H1 (cell line): ENCODE data around the gene GPX4. TPM values are rescaled to one million over a fixed set of nuclear protein-coding genes. Genes with fewer than 3 reads are reported as not detected.

Experiments
- CTCF ChIA-PET: fragments of 300-600 bp; sonication (Branson Sonifier 250); formaldehyde crosslinking; loops from one replicate; lab custom pipeline; 2021; ENCODE audit not compliant: partially characterized antibody; lab: Charles Lee
- POLR2A ChIA-PET: fragments of 300-600 bp; sonication (Branson Sonifier 250); formaldehyde crosslinking; loops from one replicate; lab custom pipeline; 2021; ENCODE audit warnings: inconsistent platforms; ENCODE audit not compliant: partially characterized antibody; lab: Charles Lee
- DNase-seq, 2 experiments: peaks; one replicate each; pipeline versions ENCODE4 v3.0.0 to v3.0.0-alpha.2; 2010 to 2022; ENCODE audit warnings: low spot score in 2 of 2, low read depth in 1 of 2, mixed read lengths in 1 of 2
- FAIRE-seq: peaks from 2 replicates; lab custom pipeline; 2011; peaks lifted over from hg19 to GRCh38; lab: Jason Lieb, UNC
- H2AFZ ChIP-seq: 2 replicates; pipeline ENCODE4 v1.8.1; 2012; ENCODE audit warnings: low read length, inconsistent platforms
- H2AK5ac ChIP-seq: 2 replicates; pipeline ENCODE4 v1.6.1; 2013; ENCODE audit warnings: low read depth, low read length
- H2BK120ac ChIP-seq: replicated peaks from 2 replicates; pipeline ENCODE3; 2013; ENCODE audit warnings: low read depth, low read length, inconsistent platforms
- H2BK12ac ChIP-seq: 2 replicates; pipeline ENCODE4 v1.6.1; 2013; ENCODE audit warnings: low read depth, low read length
- H2BK15ac ChIP-seq: 2 replicates; pipeline ENCODE4 v1.6.1; 2013; ENCODE audit warnings: low read length
- H2BK20ac ChIP-seq: 2 replicates; pipeline ENCODE4 v1.6.1; 2013; ENCODE audit warnings: low read length
- H2BK5ac ChIP-seq: 2 replicates; pipeline ENCODE4 v1.6.1; 2013; ENCODE audit warnings: low read depth, low read length
- H3K14ac ChIP-seq: 2 replicates; pipeline ENCODE4 v1.6.1; 2013; ENCODE audit warnings: inconsistent platforms; ENCODE audit not compliant: insufficient read length
- H3K18ac ChIP-seq: 2 replicates; pipeline ENCODE4 v1.6.1; 2013; ENCODE audit warnings: low read length; ENCODE audit errors: extremely low read depth
- H3K23ac ChIP-seq: 2 replicates; pipeline ENCODE4 v1.6.1; 2013; ENCODE audit warnings: inconsistent platforms; ENCODE audit not compliant: insufficient read length
- H3K23me2 ChIP-seq: 2 replicates; pipeline ENCODE4 v1.6.1; 2013; ENCODE audit warnings: low read depth, low read length
- H3K27ac ChIP-seq: 2 replicates; pipeline ENCODE4 v1.6.1; 2011; ENCODE audit warnings: low read depth, low read length, inconsistent platforms
- H3K27me3 ChIP-seq, 4 experiments: replicated peaks in 1 of 4; 1 replicate in 1 of 4; 2 replicates in 3 of 4; pipeline versions ENCODE4 v1.6.1 to v1.8.1; 2011 to 2013; ENCODE audit warnings: low read length in 3 of 4, mild to moderate bottlenecking in 3 of 4, inconsistent platforms in 2 of 4, mixed read lengths in 2 of 4, moderate library complexity in 1 of 4; ENCODE audit not compliant: control insufficient read depth in 3 of 4, insufficient read depth in 3 of 4; ENCODE audit errors: extremely low read depth in 1 of 4
- H3K36me3 ChIP-seq, 4 experiments: 2 replicates each; pipeline versions ENCODE4 v1.6.1 to v1.8.1; 2011 to 2013; ENCODE audit warnings: mild to moderate bottlenecking in 4 of 4, low read length in 3 of 4, moderate library complexity in 2 of 4, control low read depth in 1 of 4, inconsistent platforms in 1 of 4; ENCODE audit not compliant: insufficient read depth in 4 of 4, control insufficient read depth in 2 of 4
- H3K4ac ChIP-seq: replicated peaks from 2 replicates; pipeline ENCODE3; 2013; ENCODE audit warnings: low read length, low read depth, mixed read lengths, inconsistent platforms; ENCODE audit not compliant: insufficient read length
- H3K4me1 ChIP-seq, 4 experiments: replicated peaks in 1 of 4; 1 replicate in 1 of 4; 2 replicates in 3 of 4; pipeline versions ENCODE4 v1.6.1 to v1.8.1; 2011 to 2013; ENCODE audit warnings: low read length in 3 of 4, inconsistent platforms in 2 of 4, mixed read lengths in 1 of 4; ENCODE audit not compliant: insufficient read depth in 4 of 4, control insufficient read depth in 3 of 4
- H3K4me2 ChIP-seq, 2 experiments: 2 replicates each; pipeline versions ENCODE4 v1.6.1 to v1.8.1; 2011 to 2013; ENCODE audit warnings: low read depth in 2 of 2, low read length in 2 of 2, control low read depth in 1 of 2, inconsistent platforms in 1 of 2, mild to moderate bottlenecking in 1 of 2; ENCODE audit not compliant: insufficient read depth in 1 of 2
- H3K4me3 ChIP-seq, 4 experiments: fragments of 200-600, 300-600 bp in 1 of 4; sonication (generic), shearing (Covaris generic), sonication (Bioruptor Twin) in 1 of 4; 2 replicates each; pipeline versions ENCODE4 v1.5.1 to v1.8.1; 2011 to 2016; ENCODE audit warnings: low read length in 4 of 4, low read depth in 3 of 4, control low read depth in 2 of 4, inconsistent platforms in 2 of 4, mild to moderate bottlenecking in 2 of 4, mixed read lengths in 1 of 4, moderate library complexity in 1 of 4; ENCODE audit not compliant: insufficient read depth in 2 of 4; ENCODE audit errors: extremely low read depth in 1 of 4
- H3K56ac ChIP-seq: replicated peaks from 2 replicates; pipeline ENCODE3; 2013; ENCODE audit warnings: low read depth, mild to moderate bottlenecking, mixed read lengths, low read length, inconsistent platforms; ENCODE audit not compliant: insufficient read length
- H3K79me1 ChIP-seq: 2 replicates; pipeline ENCODE4 v1.6.1; 2013; ENCODE audit warnings: low read depth, low read length, control low read depth
- H3K79me2 ChIP-seq, 2 experiments: 2 replicates each; pipeline versions ENCODE4 v1.6.1 to v1.8.1; 2012 to 2013; ENCODE audit warnings: low read length in 2 of 2, mild to moderate bottlenecking in 2 of 2, inconsistent platforms in 1 of 2; ENCODE audit not compliant: insufficient read depth in 2 of 2, control insufficient read depth in 1 of 2
- H3K9ac ChIP-seq, 4 experiments: replicated peaks in 1 of 4; 1 replicate in 1 of 4; 2 replicates in 3 of 4; pipeline versions ENCODE4 v1.6.1 to v1.8.1; 2011 to 2013; ENCODE audit warnings: low read depth in 3 of 4, low read length in 3 of 4, control low read depth in 2 of 4, mild to moderate bottlenecking in 2 of 4, moderate library complexity in 2 of 4, inconsistent platforms in 1 of 4; ENCODE audit errors: extremely low read depth in 1 of 4
- H3K9me3 ChIP-seq, 2 experiments: 2 replicates each; pipeline versions ENCODE4 v1.6.1 to v1.8.1; 2012 to 2013; ENCODE audit warnings: mild to moderate bottlenecking in 2 of 2, moderate library complexity in 2 of 2, control low read depth in 1 of 2, inconsistent platforms in 1 of 2, low read depth in 1 of 2, low read length in 1 of 2, mixed read lengths in 1 of 2; ENCODE audit not compliant: insufficient read depth in 2 of 2
- H4K20me1 ChIP-seq, 2 experiments: replicated peaks in 1 of 2; 2 replicates each; pipeline versions ENCODE3 to v1.8.1; 2011 to 2013; ENCODE audit warnings: inconsistent platforms in 2 of 2, low read length in 2 of 2, mild to moderate bottlenecking in 1 of 2; ENCODE audit not compliant: insufficient read depth in 2 of 2, control insufficient read depth in 1 of 2
- H4K5ac ChIP-seq: 2 replicates; pipeline ENCODE4 v1.6.1; 2013; ENCODE audit warnings: low read length, low read depth, mixed read lengths, inconsistent platforms; ENCODE audit not compliant: insufficient read length
- H4K8ac ChIP-seq: 2 replicates; pipeline ENCODE4 v1.8.0; 2013; ENCODE audit warnings: mild to moderate bottlenecking, moderate library complexity, low read length, inconsistent platforms; ENCODE audit not compliant: insufficient read depth; ENCODE audit errors: extremely low read depth
- H4K91ac ChIP-seq: replicated peaks from 2 replicates; pipeline ENCODE3; 2013; ENCODE audit warnings: low read length, mixed read lengths, inconsistent platforms; ENCODE audit not compliant: insufficient read length
- ASH2L ChIP-seq: fragments of 200-600, 300-600 bp; sonication (generic); IDR thresholded peaks from one replicate; pipeline ENCODE4 v1.7.1; 2017; ENCODE audit warnings: low read length
- CHD1 ChIP-seq: IDR thresholded peaks from 2 replicates; pipeline ENCODE4 v1.6.1; 2012; ENCODE audit warnings: low read depth, low read length, improper control_type of control experiment
- GTF2F1 ChIP-seq: IDR thresholded peaks from 2 replicates; pipeline ENCODE4 v1.6.1; 2012; ENCODE audit warnings: low read depth, low read length, improper control_type of control experiment, borderline replicate concordance
- MAFK ChIP-seq: IDR thresholded peaks from 2 replicates; pipeline ENCODE4 v1.6.1; 2012; ENCODE audit warnings: low read depth, mild to moderate bottlenecking, improper control_type of control experiment, low read length
- POLR2AphosphoS5 ChIP-seq: IDR thresholded peaks from 2 replicates; pipeline ENCODE4 v1.6.1; 2011; ENCODE audit warnings: low read depth, low read length
- RBBP5 ChIP-seq: IDR thresholded peaks from 2 replicates; pipeline ENCODE4 v1.7.1; 2012; ENCODE audit warnings: low read depth, mild to moderate bottlenecking, inconsistent platforms, low read length, moderate library complexity, borderline replicate concordance
- SIN3A ChIP-seq, 2 experiments: IDR thresholded peaks in 1 of 2; conservative IDR thresholded peaks in 1 of 2; 2 replicates each; pipeline ENCODE4 v1.6.1; 2011 to 2012; ENCODE audit warnings: low read length in 2 of 2, improper control_type of control experiment in 1 of 2, low read depth in 1 of 2, mild to moderate bottlenecking in 1 of 2
- SIX5 ChIP-seq: IDR thresholded peaks from 2 replicates; pipeline ENCODE4 v1.6.1; 2011; ENCODE audit warnings: mild to moderate bottlenecking, low read depth, low read length
- SP1 ChIP-seq: IDR thresholded peaks from 2 replicates; pipeline ENCODE4 v1.6.1; 2011; ENCODE audit warnings: low read depth, low read length
- SP2 ChIP-seq: IDR thresholded peaks from 2 replicates; pipeline ENCODE4 v1.6.1; 2012; ENCODE audit warnings: mild to moderate bottlenecking, low read length, inconsistent platforms
- SP4 ChIP-seq: IDR thresholded peaks from 2 replicates; pipeline ENCODE4 v1.6.1; 2012; ENCODE audit warnings: low read length, inconsistent platforms
- WGBS, 2 experiments: shearing (Covaris generic) in 1 of 2; methylation state at CpG; one replicate each; pipeline versions ENCODE4 v1.1.6 to v1.1.7; 2013 to 2015; ENCODE audit warnings: low lambda C conversion rate in 2 of 2, mixed read lengths in 2 of 2, inconsistent platforms in 1 of 2, low coverage in 1 of 2, missing lambda C conversion rate in 1 of 2; ENCODE audit not compliant: insufficient replicate concordance in 2 of 2, insufficient coverage in 1 of 2, insufficient read length in 1 of 2; ENCODE audit errors: extremely low coverage in 1 of 2, missing lambda C conversion rate in 1 of 2; 5-methylcytosine and 5-hydroxymethylcytosine counted together
- polyA plus RNA-seq, 7 experiments: library from polyadenylated mRNA; depleted of rRNA in 3 of 7; stranded (reverse) in 5 of 7; unstranded in 2 of 7; fragments of >200 nt in 5 of 7; fragments of 200-250 nt in 2 of 7; gene quantifications; 1 replicate in 5 of 7; 2 replicates in 1 of 7; 4 replicates in 1 of 7; pipeline versions ENCODE4 v1.2.1 to v1.2.3, GENCODE V29; 2011 to 2013; ENCODE audit warnings: missing spikeins in 2 of 7, mixed read lengths in 2 of 7
- total RNA-seq: library from RNA; stranded (reverse); fragmentation: NEBNext Ultra II Directional; extraction: Animal tissue kit (Norgen Biotek cat#: 25700); gene quantifications from 2 replicates; pipeline ENCODE4 v1.2.1, GENCODE V29; 2021

Gene GPX4
- total and polyA plus RNA-seq, 2 of the 8 experiments (the other 6 are each of a cell fraction or from before 2014, with no cell fraction given) = 342 to 693 TPM

DNA sequence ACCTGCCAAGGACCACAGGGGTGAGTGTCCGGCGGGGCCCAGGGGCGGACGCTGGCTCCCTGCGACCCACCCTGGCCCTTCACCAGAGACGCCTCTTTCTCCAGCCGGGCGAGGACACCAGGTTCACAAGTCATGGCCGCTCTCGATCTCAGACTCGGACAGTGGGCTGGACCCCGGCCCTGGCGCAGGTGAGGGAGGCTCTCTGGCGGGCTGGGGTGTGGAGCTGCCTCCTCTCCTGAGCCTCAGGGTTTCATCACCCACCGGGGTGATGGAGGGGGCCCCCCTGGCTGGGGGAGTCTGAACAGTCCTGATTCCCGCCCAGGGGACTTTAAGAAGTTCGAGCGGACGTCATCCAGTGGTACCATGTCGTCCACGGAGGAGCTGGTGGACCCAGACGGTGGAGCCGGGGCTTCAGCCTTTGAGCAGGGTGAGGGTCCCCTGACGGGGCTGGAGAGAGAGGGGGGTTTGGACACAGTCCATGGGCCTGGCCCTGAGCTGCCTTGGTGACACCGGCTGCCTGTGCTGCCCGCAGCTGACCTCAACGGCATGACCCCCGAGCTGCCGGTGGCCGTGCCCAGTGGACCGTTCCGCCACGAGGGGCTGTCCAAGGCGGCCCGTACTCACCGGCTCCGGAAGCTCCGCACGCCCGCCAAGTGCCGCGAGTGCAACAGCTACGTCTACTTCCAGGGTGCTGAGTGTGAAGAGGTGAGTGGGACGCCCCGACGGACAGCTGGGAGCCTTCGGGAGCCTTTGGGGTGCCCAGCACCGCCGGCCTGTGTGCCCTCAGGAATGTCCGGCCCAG lies 23.2 kb upstream of the GPX4 start:
- Histone ChIP-seq H2BK20ac (no peak overlapping the region), H3K79me1 (no peaks in the 10 kb centered on the region; the same call in 1 of the 2 replicates), H3K23ac (no peak overlapping the region), H2AK5ac (no peak overlapping the region), H2BK120ac (no peak overlapping the region), H3K4me2 (no peak overlapping the region; a peak in 1 of 4 replicates), H3K18ac (no peak overlapping the region), H4K91ac (no peak overlapping the region), H3K56ac (no peak overlapping the region), H3K79me2 (no peaks in the 10 kb centered on the region), H3K4me1 (peaks cover 0 to 7% (median 0%) of the 10 kb centered on the region in 4 experiments; a peak in 4 of 7 replicates), H3K14ac (no peak overlapping the region), H3K9me3 (no peaks in the 10 kb centered on the region), H3K4me3 (no peak overlapping the region), H3K27ac (no peak overlapping the region), H2BK12ac (no peak overlapping the region), H3K36me3 (peaks cover 0 to 50% (median 15%) of the 10 kb centered on the region in 4 experiments; a peak in 3 of 8 replicates), H4K5ac (no peak overlapping the region), H3K27me3 (no peaks in the 10 kb centered on the region), H3K9ac (no peak overlapping the region), H3K23me2 (no peaks in the 10 kb centered on the region), H4K8ac (peak overlapping the region; percentile 25), H4K20me1 (peaks cover 0 to 13% of the 10 kb centered on the region in 2 experiments), H2AFZ (no peak overlapping the region), H2BK15ac (no peak overlapping the region), H2BK5ac (no peak overlapping the region), H3K4ac (no peak overlapping the region)
- no peak for FAIRE-seq
- WGBS, 2 experiments = 94% methylated on average over 44 of the region's 50 CpGs; no CpG with 5 or more reads in 1 of the 2 experiments
- ChIA-PET POLR2A (interaction anchor here (0.6 to 10.3 kb wide), 18 partner anchors 9 to 188 kb away, joined by 3 to 93 read pairs (median 5); partner anchors contain the start of genes ABCA7, ARHGAP45, CIRBP and CNN2), CTCF (interaction anchor here (0.9 to 8.9 kb wide), 12 partner anchors 9 to 164 kb away, joined by 3 to 54 read pairs (median 4); partner anchors contain the start of genes ARHGAP45 and CNN2)
- no peak for DNase-seq
- TF ChIP-seq RBBP5 (no peak), SIX5 (no peak), GTF2F1 (no peak), POLR2AphosphoS5 (no peak), SP4 (no peak), CHD1 (no peak), ASH2L (no peak), MAFK (no peak), SP1 (no peak), SP2 (no peak), SIN3A (conservative IDR thresholded peaks at IDR 0.05 in 1 of 2, IDR thresholded peaks at IDR 0.05 in 1 of 2; ENCODE audit: low read depth in 1 of 2, low read length in 2 of 2) (no peak)
